Measurements from ENCODE around the gene RNLS.

RNLS gene

GRCh38 chr10:88256013-88256680 lies 327.0 kb downstream of the RNLS start:
- no peak for TF ChIP-seq CTCF (IDR thresholded peaks at IDR 0.05; ENCODE audit: insufficient read depth, low read length, poor library complexity, severe bottlenecking)
- no peak for TF ChIP-seq EZH2phosphoT487 (conservative IDR thresholded peaks at IDR 0.05; ENCODE audit: low read length)
- H3F3A ChIP-seq (ENCODE audit: insufficient read depth), result no peaks in the 10 kb centered on the region
- H3K79me2 ChIP-seq (ENCODE audit: insufficient read depth, low read length), result no peaks in the 10 kb centered on the region
- no peaks in the 10 kb centered on the region for H3K9me3 ChIP-seq (ENCODE audit: insufficient read depth, low read length)
- no peak overlapping the region for H3K27ac ChIP-seq (ENCODE audit: low read depth, low read length)
- no peaks in the 10 kb centered on the region for H3K36me3 ChIP-seq (ENCODE audit: low read length)
- no peaks in the 10 kb centered on the region for H4K20me1 ChIP-seq (ENCODE audit: low read depth, low read length)
- no peaks in the 10 kb centered on the region for H3K27me3 ChIP-seq (ENCODE audit: low read length)
- no peak overlapping the region for H3K4me2 ChIP-seq (ENCODE audit: low read depth, low read length, poor library complexity, severe bottlenecking)
- H2AFZ ChIP-seq (ENCODE audit: low read depth, low read length, severe bottlenecking), result no peak overlapping the region
- H3K9me2 ChIP-seq (replicated peaks; ENCODE audit: insufficient read depth, low read length), result no peaks in the 10 kb centered on the region
- H3K9ac ChIP-seq (ENCODE audit: low read length), result no peak overlapping the region
- H3K4me3 ChIP-seq (ENCODE audit: insufficient read depth, low read length, poor library complexity, severe bottlenecking), result no peak overlapping the region

- Histone ChIP-seq H3K4me2 (ENCODE audit: low read depth, low read length, poor library complexity, severe bottlenecking) (no peak overlapping the region), H3K27ac (ENCODE audit: low read depth, low read length) (no peak overlapping the region), H2AFZ (ENCODE audit: low read depth, low read length, severe bottlenecking) (no peak overlapping the region)
These were observed 329.0 kb downstream of the RNLS start for GRCh38 chr10:88254091-88254490.

GRCh38 chr10:88253622-88254021 lies 329.5 kb downstream of the RNLS start:
- Histone ChIP-seq H3K9ac (ENCODE audit: low read length) (no peak overlapping the region), H3K4me3 (ENCODE audit: insufficient read depth, low read length, poor library complexity, severe bottlenecking) (no peak overlapping the region), H4K20me1 (ENCODE audit: low read depth, low read length) (no peaks in the 10 kb centered on the region), H3K27ac (ENCODE audit: low read depth, low read length) (no peak overlapping the region), H3K4me2 (ENCODE audit: low read depth, low read length, poor library complexity, severe bottlenecking) (no peak overlapping the region), H3K9me2 (replicated peaks; ENCODE audit: insufficient read depth, low read length) (no peaks in the 10 kb centered on the region), H3F3A (ENCODE audit: insufficient read depth) (no peaks in the 10 kb centered on the region), H3K36me3 (ENCODE audit: low read length) (no peaks in the 10 kb centered on the region), H3K79me2 (ENCODE audit: insufficient read depth, low read length) (no peaks in the 10 kb centered on the region), H2AFZ (ENCODE audit: low read depth, low read length, severe bottlenecking) (no peak overlapping the region), H3K27me3 (ENCODE audit: low read length) (no peaks in the 10 kb centered on the region), H3K9me3 (ENCODE audit: insufficient read depth, low read length) (no peaks in the 10 kb centered on the region)
- no peak for TF ChIP-seq CTCF (IDR thresholded peaks at IDR 0.05; ENCODE audit: insufficient read depth, low read length, poor library complexity, severe bottlenecking)
- no peak for TF ChIP-seq EZH2phosphoT487 (conservative IDR thresholded peaks at IDR 0.05; ENCODE audit: low read length)

More at GRCh38 chr10:88254091-88254490, 329.0 kb downstream of the RNLS start:
- H4K20me1 ChIP-seq (ENCODE audit: low read depth, low read length), result no peaks in the 10 kb centered on the region
- H3K79me2 ChIP-seq (ENCODE audit: insufficient read depth, low read length), result no peaks in the 10 kb centered on the region
- no peak for TF ChIP-seq CTCF (IDR thresholded peaks at IDR 0.05; ENCODE audit: insufficient read depth, low read length, poor library complexity, severe bottlenecking)
- no peak for TF ChIP-seq EZH2phosphoT487 (conservative IDR thresholded peaks at IDR 0.05; ENCODE audit: low read length)
- no peaks in the 10 kb centered on the region for H3K27me3 ChIP-seq (ENCODE audit: low read length)
- H3F3A ChIP-seq (ENCODE audit: insufficient read depth), result no peaks in the 10 kb centered on the region
- H3K36me3 ChIP-seq (ENCODE audit: low read length), result no peaks in the 10 kb centered on the region
- no peak overlapping the region for H3K4me3 ChIP-seq (ENCODE audit: insufficient read depth, low read length, poor library complexity, severe bottlenecking)
- no peaks in the 10 kb centered on the region for H3K9me2 ChIP-seq (replicated peaks; ENCODE audit: insufficient read depth, low read length)
- H3K9ac ChIP-seq (ENCODE audit: low read length), result no peak overlapping the region
- no peaks in the 10 kb centered on the region for H3K9me3 ChIP-seq (ENCODE audit: insufficient read depth, low read length)
